ENCODE results near the gene LRRC74A.
A peak's percentile ranks its signal among the peaks of the same experiment; 100 is the strongest.

DNA sequence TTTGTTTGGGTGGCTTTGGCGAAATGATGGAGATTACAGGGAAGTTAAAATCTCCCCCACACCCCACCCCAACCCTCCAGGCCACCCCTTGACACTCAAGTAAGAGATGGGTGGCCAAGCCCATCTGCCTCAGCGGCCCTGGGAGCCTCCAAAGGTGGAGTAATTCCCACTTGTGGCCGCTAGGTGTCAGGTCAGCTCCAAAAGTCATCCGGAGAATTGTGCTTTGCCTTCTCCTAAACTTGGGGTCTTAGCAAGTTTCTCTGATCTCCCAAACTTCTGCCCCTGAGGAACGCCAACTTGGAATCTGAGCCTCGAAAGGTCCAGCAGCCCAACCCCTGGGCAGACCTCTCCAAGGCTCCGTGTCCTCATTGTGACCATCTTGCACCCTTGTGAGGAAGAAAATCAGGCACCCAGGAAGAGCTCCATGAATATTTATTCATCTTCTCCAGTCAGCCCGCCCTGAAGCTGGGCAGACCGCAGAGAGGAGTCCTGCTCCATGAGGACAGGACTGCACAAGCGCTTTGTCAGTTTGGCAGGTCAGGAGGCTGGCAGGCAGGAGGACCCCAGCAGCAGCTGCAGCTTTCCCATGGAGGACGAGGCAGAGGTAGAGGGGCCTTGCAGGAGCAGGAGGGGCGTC lies 46.7 kb downstream of the LRRC74A start:
- TF ChIP-seq, protein P1, sequence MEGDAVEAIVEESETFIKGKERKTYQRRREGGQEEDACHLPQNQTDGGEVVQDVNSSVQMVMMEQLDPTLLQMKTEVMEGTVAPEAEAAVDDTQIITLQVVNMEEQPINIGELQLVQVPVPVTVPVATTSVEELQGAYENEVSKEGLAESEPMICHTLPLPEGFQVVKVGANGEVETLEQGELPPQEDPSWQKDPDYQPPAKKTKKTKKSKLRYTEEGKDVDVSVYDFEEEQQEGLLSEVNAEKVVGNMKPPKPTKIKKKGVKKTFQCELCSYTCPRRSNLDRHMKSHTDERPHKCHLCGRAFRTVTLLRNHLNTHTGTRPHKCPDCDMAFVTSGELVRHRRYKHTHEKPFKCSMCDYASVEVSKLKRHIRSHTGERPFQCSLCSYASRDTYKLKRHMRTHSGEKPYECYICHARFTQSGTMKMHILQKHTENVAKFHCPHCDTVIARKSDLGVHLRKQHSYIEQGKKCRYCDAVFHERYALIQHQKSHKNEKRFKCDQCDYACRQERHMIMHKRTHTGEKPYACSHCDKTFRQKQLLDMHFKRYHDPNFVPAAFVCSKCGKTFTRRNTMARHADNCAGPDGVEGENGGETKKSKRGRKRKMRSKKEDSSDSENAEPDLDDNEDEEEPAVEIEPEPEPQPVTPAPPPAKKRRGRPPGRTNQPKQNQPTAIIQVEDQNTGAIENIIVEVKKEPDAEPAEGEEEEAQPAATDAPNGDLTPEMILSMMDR (IDR thresholded peaks at IDR 0.05) = peak; percentile 73 to 92 (median 81)
- no peak for TF ChIP-seq POLR2A (IDR thresholded peaks at IDR 0.05)

All from body of pancreas (tissue), 4 donors.